GM12865 (cell line): ENCODE measurements around the gene CMTM7.
"Not testable (repeated sequence)": the region's sequence is repeated elsewhere in the genome, so short reads cannot be mapped to it uniquely, and the experiment has no call there.

Experiments
- DNase-seq: peaks from one replicate; pipeline ENCODE4 v3.0.0; 2010; ENCODE audit warnings: low read depth
- H3K4me3 ChIP-seq: 2 replicates; pipeline ENCODE4 v1.5.1; 2011; ENCODE audit warnings: mild to moderate bottlenecking, low read depth, low read length, control low read depth
- CTCF ChIP-seq: IDR thresholded peaks from 2 replicates; pipeline ENCODE4 v1.5.1; 2011; ENCODE audit warnings: low read length, control low read depth, low read depth, inconsistent platforms; ENCODE audit not compliant: insufficient read depth; ENCODE audit errors: missing control alignments

CMTM7 gene

GRCh38 chr3:32460031-32460749, 68.5 kb downstream of the CMTM7 start:
- DNase-seq, result peak; percentile 80
- no peak overlapping the region for H3K4me3 ChIP-seq
- TF ChIP-seq CTCF, result no peak

GRCh38 chr3:32460817-32461496, 69.3 kb downstream of the CMTM7 start:
- DNase-seq, H3K4me3 ChIP-seq: not testable (repeated sequence)

GRCh38 chr3:32462191-32462986, 70.7 kb downstream of the CMTM7 start:
- H3K4me3 ChIP-seq, result not testable (repeated sequence)

GRCh38 chr3:32463415-32463814, 71.8 kb downstream of the CMTM7 start:
- DNase-seq, H3K4me3 ChIP-seq: not testable (repeated sequence)

More at GRCh38 chr3:32462191-32462986, 70.7 kb downstream of the CMTM7 start:
- not testable (repeated sequence) for DNase-seq

GRCh38 chr3:32464726-32465125, 73.1 kb downstream of the CMTM7 start:
- H3K4me3 ChIP-seq, DNase-seq: not testable (repeated sequence)

- H3K4me3 ChIP-seq, DNase-seq: not testable (repeated sequence)
Observed at GRCh38 chr3:32466808-32467207, 75.2 kb downstream of the CMTM7 start.

- TF ChIP-seq CTCF, result peak; percentile 98
- H3K4me3 ChIP-seq, result peak overlapping the region; percentile 36
- peak; percentile 79 for DNase-seq
Observed at GRCh38 chr3:32467333-32468070, 75.8 kb downstream of the CMTM7 start.

- no peak for TF ChIP-seq CTCF
- H3K4me3 ChIP-seq, result no peak overlapping the region
- peak; percentile 42 for DNase-seq
Observed at GRCh38 chr3:32469151-32469874, 77.7 kb downstream of the CMTM7 start.

GRCh38 chr3:32470362-32470761, 78.7 kb downstream of the CMTM7 start:
- no peak overlapping the region for H3K4me3 ChIP-seq
- no peak for DNase-seq
- TF ChIP-seq CTCF, result no peak
